SHP77 treated with DMSO at 0.1 percent for 48 hours (cell line): ENCODE data around the gene ZGLP1.
A peak's percentile ranks its signal among the peaks of the same experiment; 100 is the strongest.
"Not testable (repeated sequence)": the region's sequence is repeated elsewhere in the genome, so short reads cannot be mapped to it uniquely, and the experiment has no call there.

ENCODE experiments used
- DNase-seq: peaks from one replicate; lab custom pipeline; 2025; lab: John Stamatoyannopoulos, UW

The ZGLP1 gene

DNA sequence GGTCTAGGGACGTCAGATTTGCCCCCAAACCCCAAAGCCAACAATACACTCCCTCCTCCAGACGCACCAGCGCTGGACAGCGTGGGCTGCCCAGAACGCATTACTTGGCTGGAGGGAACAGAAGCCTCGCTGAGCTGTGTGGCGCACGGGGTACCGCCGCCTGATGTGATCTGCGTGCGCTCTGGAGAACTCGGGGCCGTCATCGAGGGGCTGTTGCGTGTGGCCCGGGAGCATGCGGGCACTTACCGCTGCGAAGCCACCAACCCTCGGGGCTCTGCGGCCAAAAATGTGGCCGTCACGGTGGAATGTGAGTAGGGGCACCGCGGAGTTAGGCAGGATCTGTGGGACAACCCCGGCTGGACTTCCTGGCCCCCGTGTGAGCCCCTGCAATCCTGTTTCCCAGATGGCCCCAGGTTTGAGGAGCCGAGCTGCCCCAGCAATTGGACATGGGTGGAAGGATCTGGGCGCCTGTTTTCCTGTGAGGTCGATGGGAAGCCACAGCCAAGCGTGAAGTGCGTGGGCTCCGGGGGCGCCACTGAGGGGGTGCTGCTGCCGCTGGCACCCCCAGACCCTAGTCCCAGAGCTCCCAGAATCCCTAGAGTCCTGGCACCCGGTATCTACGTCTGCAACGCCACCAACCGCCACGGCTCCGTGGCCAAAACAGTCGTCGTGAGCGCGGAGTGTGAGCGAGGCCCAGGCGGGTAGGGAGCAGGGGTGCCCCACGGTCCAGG lies 15.8 kb downstream of the ZGLP1 start:
- no peak for DNase-seq

DNA sequence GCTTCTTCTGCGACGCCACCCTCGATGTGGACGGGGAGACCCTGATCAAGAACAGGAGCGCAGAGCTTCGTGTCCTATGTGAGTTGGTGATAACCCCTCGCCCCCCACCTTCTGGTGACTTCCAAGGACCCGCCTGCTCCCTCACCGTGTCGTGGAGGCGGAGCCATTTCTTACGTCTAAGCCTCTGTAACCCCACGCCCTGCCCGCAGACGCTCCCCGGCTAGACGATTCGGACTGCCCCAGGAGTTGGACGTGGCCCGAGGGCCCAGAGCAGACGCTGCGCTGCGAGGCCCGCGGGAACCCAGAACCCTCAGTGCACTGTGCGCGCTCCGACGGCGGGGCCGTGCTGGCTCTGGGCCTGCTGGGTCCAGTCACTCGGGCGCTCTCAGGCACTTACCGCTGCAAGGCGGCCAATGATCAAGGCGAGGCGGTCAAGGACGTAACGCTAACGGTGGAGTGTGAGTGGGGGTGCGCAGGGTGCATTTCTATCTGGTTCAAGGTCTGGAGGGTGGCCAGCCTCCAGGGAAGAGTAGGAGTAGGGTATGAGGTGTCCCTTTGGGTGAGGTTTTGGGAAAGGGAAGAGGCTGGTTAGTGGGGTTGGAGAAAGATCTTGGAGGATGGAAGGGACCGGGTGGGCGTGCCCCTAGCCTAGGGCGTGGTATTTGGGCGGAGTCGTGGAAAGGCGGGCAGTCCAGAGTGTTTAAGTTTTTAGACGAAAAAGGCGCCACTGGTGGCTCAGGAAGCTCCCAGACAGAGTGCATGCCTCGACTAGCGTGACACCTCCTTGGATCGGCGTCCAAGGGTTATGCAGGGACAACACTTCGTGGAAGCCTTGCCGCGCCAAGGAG lies 16.6 kb downstream of the ZGLP1 start:
- DNase-seq = no peak

DNA sequence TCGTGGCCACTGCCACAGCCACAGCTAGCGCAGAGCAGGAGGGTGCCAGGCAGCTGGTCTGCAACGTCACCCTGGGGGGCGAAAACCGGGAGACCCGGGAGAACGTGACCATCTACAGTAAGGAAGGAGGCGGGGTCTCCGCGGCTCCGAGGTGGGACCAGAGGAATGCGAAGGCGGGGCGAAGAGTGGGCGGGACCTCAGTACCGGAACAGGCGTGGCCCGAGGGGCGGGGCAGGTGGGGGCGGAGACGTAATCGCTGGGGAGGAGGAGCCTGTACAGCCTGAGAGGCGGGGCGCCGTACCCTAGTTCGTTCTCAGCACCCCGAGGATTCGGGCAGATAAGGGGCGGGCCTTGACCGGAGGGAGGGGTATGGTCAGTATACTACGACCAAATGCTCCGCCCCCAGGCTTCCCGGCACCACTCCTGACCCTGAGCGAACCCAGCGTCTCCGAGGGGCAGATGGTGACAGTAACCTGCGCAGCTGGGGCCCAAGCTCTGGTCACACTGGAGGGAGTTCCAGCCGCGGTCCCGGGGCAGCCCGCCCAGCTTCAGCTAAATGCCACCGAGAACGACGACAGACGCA lies 17.3 kb downstream of the ZGLP1 start:
- DNase-seq = peak; percentile 55

DNA sequence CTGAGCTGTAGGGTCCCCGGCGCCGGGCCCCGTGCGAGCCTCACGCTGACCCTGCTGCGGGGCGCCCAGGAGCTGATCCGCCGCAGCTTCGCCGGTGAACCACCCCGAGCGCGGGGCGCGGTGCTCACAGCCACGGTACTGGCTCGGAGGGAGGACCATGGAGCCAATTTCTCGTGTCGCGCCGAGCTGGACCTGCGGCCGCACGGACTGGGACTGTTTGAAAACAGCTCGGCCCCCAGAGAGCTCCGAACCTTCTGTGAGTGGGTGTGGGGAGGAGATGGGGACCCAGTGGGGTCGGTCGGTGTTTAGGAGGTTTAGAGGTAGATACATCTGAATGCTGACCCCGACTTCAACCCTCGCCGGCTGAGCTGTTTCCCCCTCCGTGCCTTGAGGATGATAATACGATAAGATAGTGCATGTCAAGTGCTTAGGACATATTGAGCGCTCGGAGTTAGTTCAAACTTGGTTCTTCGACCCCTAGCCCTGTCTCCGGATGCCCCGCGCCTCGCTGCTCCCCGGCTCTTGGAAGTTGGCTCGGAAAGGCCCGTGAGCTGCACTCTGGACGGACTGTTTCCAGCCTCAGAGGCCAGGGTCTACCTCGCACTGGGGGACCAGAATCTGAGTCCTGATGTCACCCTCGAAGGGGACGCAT lies 17.9 kb downstream of the ZGLP1 start:
- no peak for DNase-seq

DNA sequence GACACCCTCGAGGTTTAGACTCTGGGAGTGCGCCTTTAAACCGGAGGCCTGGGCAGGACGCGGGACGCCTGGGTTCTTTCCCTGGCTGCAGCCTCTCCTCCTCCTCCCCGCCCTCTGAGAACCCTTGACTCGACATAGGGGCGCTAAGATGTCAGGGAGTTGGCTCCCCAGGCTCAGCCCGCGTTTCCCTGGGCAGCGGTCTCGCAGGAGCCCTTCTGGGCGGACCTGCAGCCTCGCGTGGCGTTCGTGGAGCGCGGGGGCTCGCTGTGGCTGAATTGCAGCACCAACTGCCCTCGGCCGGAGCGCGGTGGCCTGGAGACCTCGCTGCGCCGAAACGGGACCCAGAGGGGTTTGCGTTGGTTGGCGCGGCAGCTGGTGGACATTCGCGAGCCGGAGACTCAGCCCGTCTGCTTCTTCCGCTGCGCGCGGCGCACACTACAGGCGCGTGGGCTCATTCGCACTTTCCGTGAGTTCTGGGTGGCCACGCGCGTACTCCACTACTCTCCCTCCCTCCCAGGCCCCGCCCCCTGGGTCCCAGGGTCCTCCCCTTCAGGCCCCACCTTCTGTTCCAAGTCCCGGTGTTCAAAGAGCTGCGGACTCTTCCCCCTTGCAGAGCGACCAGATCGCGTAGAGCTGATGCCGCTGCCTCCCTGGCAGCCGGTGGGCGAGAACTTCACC lies 18.6 kb downstream of the ZGLP1 start:
- DNase-seq = no peak

DNA sequence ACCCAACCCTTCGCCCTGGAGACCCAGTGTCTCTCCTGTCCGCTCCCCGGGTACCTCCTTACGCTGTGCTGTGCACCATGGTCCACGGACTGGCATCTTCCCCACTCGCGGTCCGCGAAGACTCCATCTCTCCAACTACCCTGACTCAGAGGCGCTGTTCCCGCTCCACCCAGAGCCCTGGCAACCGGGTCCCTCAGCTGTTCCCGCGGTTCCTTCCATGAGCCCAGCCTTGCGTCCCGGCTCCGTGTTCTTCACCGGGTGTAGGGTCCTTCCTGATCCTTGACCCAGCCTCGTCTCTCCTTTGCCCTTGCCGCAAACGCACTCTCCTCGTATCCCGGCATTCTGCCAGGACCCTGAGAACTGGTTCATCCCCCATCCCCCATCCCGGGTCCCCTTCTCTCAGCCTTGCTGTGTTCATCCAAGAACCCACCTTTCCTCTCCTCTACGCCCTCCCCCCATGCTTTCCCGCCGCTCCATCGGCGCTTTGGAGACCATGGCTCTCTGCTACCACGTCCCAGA lies 19.2 kb downstream of the ZGLP1 start:
- no peak for DNase-seq

DNA sequence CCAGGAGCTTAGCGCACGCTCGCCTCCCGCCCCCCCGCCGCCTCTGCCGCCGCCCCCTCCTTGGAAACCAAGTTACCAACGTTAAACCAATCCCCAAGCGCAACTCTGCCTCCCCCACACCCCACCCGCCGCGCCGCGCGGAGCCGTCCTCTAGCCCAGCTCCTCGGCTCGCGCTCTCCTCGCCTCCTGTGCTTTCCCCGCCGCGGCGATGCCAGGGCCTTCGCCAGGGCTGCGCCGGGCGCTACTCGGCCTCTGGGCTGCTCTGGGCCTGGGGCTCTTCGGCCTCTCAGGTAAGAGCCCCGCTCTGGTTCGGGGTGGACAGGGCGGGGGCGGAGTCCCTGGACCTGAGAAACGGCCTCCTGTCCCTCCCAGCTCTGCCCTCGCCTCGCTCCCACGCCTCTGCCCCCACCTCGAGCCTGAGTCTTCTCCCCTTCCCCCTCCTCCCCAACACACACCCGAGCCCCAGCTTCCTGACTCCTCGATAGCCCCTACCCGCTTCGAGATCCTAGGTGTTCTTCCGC lies 19.7 kb downstream of the ZGLP1 start, which contains the start of gene ICAM5:
TSS of gene ICAM5 (plus strand) at position 117 of the 521 bp plus-strand sequence. CDS start at position 209, 92 bp downstream.
- no peak for DNase-seq

DNA sequence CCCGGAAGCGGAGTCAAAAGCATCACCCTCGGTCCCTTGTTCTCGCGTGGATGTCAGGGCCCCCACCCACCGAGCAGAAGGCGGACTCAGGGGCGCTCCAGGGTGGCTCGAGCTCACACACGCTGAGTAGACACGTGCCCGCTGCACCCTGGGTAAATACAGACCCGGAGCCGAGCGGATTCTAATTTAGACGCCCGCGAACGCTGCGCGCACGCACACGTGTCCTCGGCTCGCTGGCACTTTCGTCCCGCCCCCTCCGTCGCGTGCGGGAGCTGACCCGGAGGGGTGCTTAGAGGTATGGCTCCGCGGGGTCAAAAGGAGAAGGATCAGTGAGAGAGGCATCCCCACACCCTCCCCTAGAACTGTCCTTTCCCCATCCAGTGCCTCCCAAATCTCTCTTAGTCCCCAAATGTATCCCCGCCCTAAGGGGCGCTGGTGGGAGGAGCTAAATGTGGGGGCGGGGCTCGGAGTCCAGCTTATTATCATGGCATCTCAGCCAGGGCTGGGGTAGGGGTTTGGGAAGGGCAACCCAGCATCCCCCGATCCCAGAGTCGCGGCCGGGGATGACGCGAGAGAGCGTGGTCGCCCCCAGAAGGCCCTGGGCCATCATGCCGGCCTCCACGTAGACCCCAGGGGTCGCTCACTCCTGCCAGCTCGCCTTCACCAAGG lies 20.3 kb downstream of the ZGLP1 start:
- peak; percentile 66 for DNase-seq

DNA sequence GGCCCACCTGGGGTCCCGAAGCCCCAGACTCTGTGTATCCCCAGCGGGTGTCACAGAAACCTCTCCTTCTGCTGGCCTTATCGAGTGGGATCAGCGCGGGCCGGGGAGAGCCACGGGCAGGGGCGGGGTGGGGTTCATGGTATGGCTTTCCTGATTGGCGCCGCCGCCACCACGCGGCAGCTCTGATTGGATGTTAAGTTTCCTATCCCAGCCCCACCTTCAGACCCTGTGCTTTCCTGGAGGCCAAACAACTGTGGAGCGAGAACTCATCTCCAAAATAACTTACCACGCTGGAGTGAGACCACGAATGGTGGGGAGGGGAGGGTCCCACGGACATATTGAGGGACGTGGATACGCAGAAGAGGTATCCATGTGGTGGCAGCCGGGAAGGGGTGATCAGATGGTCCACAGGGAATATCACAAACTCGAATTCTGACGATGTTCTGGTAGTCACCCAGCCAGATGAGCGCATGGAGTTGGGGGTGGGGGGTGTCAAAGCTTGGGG lies 20.9 kb downstream of the ZGLP1 start:
- peak; percentile 46 for DNase-seq

DNA sequence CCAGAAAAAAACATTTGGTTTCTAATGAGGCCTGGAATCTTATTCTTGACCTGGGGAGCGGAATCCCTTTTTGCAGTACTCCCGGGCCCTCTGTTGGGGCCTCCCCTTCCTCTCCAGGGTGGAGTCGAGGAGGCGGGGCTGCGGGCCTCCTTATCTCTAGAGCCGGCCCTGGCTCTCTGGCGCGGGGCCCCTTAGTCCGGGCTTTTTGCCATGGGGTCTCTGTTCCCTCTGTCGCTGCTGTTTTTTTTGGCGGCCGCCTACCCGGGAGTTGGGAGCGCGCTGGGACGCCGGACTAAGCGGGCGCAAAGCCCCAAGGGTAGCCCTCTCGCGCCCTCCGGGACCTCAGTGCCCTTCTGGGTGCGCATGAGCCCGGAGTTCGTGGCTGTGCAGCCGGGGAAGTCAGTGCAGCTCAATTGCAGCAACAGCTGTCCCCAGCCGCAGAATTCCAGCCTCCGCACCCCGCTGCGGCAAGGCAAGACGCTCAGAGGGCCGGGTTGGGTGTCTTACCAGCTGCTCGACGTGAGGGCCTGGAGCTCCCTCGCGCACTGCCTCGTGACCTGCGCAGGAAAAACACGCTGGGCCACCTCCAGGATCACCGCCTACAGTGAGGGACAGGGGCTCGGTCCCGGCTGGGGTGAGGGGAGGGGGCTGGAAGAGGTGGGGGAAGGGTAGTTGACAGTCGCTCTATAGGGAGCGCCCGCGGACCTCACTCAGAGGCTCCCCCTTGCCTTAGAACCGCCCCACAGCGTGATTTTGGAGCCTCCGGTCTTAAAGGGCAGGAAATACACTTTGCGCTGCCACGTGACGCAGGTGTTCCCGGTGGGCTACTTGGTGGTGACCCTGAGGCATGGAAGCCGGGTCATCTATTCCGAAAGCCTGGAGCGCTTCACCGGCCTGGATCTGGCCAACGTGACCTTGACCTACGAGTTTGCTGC lies 22.5 kb downstream of the ZGLP1 start, which contains the start of gene ICAM4:
TSS of gene ICAM4 (plus strand) at position 153 of the 935 bp plus-strand sequence. CDS start at position 211, 58 bp downstream.
- DNase-seq = no peak

DNA sequence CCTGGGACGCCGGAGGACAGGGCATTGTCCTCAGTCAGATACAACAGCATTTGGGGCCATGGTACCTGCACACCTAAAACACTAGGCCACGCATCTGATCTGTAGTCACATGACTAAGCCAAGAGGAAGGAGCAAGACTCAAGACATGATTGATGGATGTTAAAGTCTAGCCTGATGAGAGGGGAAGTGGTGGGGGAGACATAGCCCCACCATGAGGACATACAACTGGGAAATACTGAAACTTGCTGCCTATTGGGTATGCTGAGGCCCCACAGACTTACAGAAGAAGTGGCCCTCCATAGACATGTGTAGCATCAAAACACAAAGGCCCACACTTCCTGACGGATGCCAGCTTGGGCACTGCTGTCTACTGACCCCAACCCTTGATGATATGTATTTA lies 24.2 kb downstream of the ZGLP1 start:
- DNase-seq = no peak

DNA sequence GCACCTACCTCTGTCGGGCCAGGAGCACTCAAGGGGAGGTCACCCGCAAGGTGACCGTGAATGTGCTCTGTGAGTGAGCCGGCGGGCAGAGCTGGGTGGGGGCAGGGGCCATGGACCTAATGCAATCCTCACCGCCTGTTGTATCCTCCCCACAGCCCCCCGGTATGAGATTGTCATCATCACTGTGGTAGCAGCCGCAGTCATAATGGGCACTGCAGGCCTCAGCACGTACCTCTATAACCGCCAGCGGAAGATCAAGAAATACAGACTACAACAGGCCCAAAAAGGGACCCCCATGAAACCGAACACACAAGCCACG lies 24.7 kb downstream of the ZGLP1 start:
- no peak for DNase-seq

DNA sequence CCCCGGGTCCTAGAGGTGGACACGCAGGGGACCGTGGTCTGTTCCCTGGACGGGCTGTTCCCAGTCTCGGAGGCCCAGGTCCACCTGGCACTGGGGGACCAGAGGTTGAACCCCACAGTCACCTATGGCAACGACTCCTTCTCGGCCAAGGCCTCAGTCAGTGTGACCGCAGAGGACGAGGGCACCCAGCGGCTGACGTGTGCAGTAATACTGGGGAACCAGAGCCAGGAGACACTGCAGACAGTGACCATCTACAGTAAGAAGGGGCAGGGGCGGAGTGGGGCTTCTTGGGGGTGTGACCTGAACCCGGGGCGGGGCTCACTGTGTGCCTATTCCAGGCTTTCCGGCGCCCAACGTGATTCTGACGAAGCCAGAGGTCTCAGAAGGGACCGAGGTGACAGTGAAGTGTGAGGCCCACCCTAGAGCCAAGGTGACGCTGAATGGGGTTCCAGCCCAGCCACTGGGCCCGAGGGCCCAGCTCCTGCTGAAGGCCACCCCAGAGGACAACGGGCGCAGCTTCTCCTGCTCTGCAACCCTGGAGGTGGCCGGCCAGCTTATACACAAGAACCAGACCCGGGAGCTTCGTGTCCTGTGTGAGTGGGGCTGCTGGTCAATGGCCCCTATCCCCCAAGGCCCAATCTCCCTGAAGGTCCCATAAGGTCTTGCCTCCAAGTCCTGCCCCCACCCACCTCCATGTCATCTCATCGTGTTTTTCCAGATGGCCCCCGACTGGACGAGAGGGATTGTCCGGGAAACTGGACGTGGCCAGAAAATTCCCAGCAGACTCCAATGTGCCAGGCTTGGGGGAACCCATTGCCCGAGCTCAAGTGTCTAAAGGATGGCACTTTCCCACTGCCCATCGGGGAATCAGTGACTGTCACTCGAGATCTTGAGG lies 25.3 kb downstream of the ZGLP1 start:
- DNase-seq = no peak

DNA sequence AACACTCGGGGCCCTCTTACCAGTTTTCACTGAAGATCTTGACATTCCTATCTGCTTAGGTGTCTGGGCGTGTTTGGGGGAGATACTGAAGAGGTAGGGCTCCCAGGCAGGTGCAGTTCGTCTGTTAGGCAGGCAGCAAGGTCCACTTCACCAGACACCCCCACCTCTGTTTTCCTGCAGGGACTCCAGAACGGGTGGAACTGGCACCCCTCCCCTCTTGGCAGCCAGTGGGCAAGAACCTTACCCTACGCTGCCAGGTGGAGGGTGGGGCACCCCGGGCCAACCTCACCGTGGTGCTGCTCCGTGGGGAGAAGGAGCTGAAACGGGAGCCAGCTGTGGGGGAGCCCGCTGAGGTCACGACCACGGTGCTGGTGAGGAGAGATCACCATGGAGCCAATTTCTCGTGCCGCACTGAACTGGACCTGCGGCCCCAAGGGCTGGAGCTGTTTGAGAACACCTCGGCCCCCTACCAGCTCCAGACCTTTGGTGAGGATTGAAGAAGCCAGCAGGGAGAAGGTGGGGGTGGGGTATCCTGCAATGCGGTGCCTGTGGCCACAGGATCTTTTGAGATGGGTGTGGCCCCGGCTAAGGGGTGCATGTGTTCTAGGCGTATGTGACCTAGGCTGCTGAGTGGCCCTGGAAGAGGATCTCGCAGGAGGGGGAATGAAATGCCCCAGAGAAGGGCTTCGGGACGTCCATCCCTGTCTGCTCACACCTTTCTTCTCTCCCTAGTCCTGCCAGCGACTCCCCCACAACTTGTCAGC lies 26.1 kb downstream of the ZGLP1 start:
- no peak for DNase-seq

DNA sequence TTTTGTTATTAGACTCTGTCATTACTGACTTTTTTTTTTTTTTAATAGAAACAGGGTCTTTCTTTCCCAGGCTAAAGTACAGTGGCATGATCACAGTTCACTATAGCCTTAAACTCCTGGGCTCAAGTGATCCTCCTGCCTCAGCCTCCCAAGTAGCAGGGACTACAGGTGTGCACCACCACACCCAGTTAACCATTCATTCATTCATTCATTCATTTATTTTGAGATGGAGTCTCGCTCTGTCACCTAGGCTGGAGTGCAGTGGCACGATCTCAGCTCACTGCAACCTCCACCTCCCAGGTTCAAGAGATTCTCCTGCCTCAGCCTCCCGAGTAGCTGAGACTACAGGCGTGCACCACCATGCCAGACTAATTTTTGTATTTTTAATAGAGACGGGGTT lies 27.6 kb downstream of the ZGLP1 start:
- not testable (repeated sequence) for DNase-seq

DNA sequence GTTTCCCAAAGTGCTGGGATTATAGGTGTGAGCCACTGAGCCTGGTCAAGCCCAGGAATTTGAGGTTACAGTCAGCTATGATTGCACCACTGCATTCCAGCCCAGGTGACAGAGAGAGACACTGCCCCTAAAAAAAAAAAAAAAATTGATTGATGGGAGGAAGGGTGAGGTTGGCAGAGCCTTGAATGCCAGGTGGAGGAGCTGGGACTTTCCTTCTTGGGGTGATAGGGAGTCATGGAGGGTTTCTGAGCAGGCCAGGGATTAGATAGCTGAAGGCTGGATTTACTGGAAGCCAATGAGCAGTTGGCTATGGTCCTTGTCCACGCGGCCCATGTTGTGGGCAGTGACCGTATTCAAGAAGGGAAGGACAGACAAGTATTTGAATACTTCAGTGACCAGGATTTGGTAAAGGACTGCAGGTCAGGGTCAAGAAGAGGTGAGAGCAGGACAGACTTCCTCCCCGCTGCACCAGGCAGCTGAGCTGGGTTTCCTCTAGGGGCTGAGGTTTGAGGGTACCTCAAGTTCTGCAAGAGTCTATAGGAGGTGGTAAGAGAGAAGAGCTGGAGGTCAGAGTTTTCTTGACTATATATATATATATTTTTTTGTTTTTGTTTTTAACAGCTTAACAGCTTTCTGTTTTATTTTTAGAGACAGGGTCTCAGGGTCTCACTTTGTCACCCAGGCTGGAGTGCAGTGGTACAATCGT lies 29.7 kb downstream of the ZGLP1 start:
- DNase-seq = no peak

DNA sequence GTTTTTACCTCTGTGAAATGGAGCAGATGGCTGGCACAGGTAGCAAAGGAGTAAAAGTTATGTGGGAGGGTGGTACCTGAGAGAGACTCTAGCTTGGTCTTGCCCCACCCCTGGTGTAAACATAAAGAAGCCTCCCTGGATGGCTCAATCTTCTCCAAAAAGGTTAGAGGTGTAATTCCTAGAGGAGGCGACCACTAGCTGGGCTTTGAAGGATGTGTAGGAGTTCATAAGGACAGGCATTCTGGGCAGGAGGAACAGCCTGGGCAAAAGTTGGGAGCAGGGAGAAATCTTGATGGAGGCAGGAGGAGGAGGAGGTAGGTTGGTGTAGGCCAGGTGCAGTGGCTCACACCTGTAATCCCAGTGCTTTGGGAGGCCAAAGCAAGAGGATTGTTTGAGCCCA lies 30.7 kb downstream of the ZGLP1 start:
- no peak for DNase-seq
